ENCODE data around the gene DEDD.

- no peak for TF ChIP-seq POLR2A (IDR thresholded peaks at IDR 0.05)
- TF ChIP-seq CTCF (IDR thresholded peaks at IDR 0.05) = no peak
Observed at GRCh38 chr1:161076410-161076809, 56.1 kb downstream of the DEDD start.

All from Peyer's patch (tissue), 4 donors.